NB4 (cell line): ENCODE results near the gene CTCF.

ENCODE experiments used
- CTCF ChIP-seq: IDR thresholded peaks from one replicate; pipeline ENCODE4 v1.5.1; 2012; ENCODE audit warnings: low read depth, low read length
- MAX ChIP-seq: IDR thresholded peaks from 2 replicates; pipeline ENCODE4 v1.6.1; 2011; ENCODE audit warnings: low read depth, low read length
- MYC ChIP-seq: IDR thresholded peaks from 2 replicates; pipeline ENCODE4 v1.6.1; 2011; ENCODE audit warnings: low read depth, low read length
- POLR2A ChIP-seq: IDR thresholded peaks from 2 replicates; pipeline ENCODE4 v1.6.1; 2011; ENCODE audit warnings: mild to moderate bottlenecking; ENCODE audit not compliant: insufficient read length; ENCODE audit errors: extremely low read depth

- TF ChIP-seq CTCF (no peak), MAX (no peak), POLR2A (no peak), MYC (no peak)
These were observed 87.7 kb downstream of the CTCF start for GRCh38 chr16:67650023-67650422.
